Gastroesophageal sphincter (tissue), 3 donors: ENCODE measurements around the gene IQCN.

Experiments used
- EP300 ChIP-seq: sonication (generic); formaldehyde crosslinking; IDR thresholded peaks from one replicate; pipeline ENCODE4 v1.6.1; 2017; ENCODE audit warnings: antibody characterized with exemption, mild to moderate bottlenecking
- POLR2A ChIP-seq, 2 donors: fragments of 450-650 bp; IDR thresholded peaks; one replicate each; pipeline ENCODE4 v1.6.1; 2017; ENCODE audit warnings: antibody characterized with exemption in 2 of 2, mild to moderate bottlenecking in 2 of 2, moderate library complexity in 1 of 2
- POLR2AphosphoS5 ChIP-seq: sonication (generic); formaldehyde crosslinking; IDR thresholded peaks from one replicate; pipeline ENCODE4 v1.6.1; 2017; ENCODE audit warnings: antibody characterized with exemption
- TF ChIP-seq, protein P1 (sequence below), 4 experiments: fragments of 200-600 bp in 2 of 4; fragments of 450-650 bp in 2 of 4; sonication (generic) in 1 of 4; IDR thresholded peaks; one replicate each; pipeline ENCODE4 v1.5.1; 2017 to 2019; ENCODE audit warnings: antibody characterized with exemption in 4 of 4, mild to moderate bottlenecking in 2 of 4, moderate library complexity in 2 of 4

DNA sequence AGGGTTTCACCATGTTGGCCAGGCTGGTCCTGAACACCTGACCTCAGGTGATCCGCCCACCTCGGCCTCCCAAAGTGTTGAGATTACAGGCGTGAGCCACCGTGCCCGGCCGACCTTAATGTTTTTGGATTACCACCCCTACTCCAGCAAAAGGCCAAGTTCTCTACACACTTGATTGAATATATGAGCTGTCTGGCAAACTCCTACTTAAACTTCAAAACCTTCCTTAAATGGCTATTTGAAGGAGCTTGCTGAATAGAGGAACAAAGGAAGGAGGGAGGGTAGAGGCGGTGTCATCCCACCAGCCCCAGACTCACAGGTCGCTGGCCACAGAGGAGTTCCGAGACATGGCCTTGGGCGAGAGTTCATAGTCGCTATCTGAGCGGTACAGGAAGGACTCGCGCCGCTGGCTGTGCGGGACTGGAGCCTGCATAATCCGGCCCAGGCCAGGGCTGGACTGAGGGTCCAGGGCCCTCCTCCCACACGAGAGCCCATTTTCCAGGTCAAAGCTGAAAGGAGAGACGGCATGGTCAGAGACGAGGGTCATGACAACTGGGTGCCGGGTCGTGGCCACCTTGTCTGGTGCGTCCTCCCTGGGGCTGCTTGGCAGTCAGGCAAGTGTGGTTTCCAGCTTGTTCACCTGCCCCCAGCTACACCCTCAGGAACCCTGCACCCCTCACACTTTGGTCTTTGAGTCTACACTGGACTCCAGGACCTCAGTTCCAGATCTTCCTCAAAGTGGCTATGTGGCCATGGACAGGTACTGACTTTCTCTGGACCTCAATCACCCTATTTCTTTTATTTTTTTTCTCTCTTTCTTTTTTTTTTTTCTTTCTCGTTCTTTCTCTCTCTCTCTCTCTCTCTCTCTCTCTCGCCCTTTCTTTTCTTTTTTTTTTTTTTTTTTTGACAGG lies 52.2 kb downstream of the IQCN start:
- TF ChIP-seq, protein P1, sequence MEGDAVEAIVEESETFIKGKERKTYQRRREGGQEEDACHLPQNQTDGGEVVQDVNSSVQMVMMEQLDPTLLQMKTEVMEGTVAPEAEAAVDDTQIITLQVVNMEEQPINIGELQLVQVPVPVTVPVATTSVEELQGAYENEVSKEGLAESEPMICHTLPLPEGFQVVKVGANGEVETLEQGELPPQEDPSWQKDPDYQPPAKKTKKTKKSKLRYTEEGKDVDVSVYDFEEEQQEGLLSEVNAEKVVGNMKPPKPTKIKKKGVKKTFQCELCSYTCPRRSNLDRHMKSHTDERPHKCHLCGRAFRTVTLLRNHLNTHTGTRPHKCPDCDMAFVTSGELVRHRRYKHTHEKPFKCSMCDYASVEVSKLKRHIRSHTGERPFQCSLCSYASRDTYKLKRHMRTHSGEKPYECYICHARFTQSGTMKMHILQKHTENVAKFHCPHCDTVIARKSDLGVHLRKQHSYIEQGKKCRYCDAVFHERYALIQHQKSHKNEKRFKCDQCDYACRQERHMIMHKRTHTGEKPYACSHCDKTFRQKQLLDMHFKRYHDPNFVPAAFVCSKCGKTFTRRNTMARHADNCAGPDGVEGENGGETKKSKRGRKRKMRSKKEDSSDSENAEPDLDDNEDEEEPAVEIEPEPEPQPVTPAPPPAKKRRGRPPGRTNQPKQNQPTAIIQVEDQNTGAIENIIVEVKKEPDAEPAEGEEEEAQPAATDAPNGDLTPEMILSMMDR (IDR thresholded peaks at IDR 0.05): no peak
- TF ChIP-seq POLR2AphosphoS5 (no peak), POLR2A (IDR thresholded peaks at IDR 0.05) (no peak), EP300 (no peak)
